Measurements from ENCODE around the gene WDR91. TPM values are rescaled to one million over a fixed set of nuclear protein-coding genes. Genes with fewer than 3 reads are reported as not detected.
"Not testable (repeated sequence)": the region's sequence is repeated elsewhere in the genome, so short reads cannot be mapped to it uniquely, and the experiment has no call there.

WDR91 gene
- total and polyA plus RNA-seq, 2 donors (not counting 3 experiments of a cell fraction or from before 2014, with no cell fraction given) = 6.7 to 7.0 TPM

DNA sequence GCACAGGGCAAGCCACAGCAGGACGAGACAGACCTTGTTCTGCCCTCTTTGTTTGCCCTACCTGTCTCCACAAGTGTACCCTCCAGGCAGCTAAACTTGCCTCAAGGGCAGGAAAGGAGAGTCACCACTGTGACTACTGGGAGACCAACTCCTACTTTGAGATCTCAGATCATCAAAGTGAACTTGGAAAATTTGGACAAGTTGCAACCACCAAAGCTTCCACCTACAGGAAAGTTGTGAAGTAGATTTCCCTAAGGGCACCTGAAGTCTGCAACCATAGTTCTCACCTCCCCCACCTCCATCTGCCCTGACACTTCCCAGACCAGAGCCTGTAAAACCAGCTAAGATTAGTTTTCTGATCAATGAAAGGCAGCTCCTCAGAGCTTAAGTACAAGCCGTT is 2.5 kb upstream of the WDR91 start:
- H3K4me1 ChIP-seq (ENCODE audit: control insufficient read depth, extremely low read depth, insufficient read depth, low read length) = peaks cover 8% of the 10 kb centered on the region
- no peak for TF ChIP-seq POLR2A (IDR thresholded peaks at IDR 0.05; ENCODE audit: low read depth, low read length)
- TF ChIP-seq, protein P1, sequence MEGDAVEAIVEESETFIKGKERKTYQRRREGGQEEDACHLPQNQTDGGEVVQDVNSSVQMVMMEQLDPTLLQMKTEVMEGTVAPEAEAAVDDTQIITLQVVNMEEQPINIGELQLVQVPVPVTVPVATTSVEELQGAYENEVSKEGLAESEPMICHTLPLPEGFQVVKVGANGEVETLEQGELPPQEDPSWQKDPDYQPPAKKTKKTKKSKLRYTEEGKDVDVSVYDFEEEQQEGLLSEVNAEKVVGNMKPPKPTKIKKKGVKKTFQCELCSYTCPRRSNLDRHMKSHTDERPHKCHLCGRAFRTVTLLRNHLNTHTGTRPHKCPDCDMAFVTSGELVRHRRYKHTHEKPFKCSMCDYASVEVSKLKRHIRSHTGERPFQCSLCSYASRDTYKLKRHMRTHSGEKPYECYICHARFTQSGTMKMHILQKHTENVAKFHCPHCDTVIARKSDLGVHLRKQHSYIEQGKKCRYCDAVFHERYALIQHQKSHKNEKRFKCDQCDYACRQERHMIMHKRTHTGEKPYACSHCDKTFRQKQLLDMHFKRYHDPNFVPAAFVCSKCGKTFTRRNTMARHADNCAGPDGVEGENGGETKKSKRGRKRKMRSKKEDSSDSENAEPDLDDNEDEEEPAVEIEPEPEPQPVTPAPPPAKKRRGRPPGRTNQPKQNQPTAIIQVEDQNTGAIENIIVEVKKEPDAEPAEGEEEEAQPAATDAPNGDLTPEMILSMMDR (IDR thresholded peaks at IDR 0.05; ENCODE audit: extremely low read depth in 1 of 2, insufficient read depth in 1 of 2, low read depth in 1 of 2, low read length in 2 of 2) = no peak
- no peak for TF ChIP-seq GATA2 (IDR thresholded peaks at IDR 0.05; ENCODE audit: insufficient read depth, insufficient read length, low read depth, low read length)
- TF ChIP-seq, protein P2, sequence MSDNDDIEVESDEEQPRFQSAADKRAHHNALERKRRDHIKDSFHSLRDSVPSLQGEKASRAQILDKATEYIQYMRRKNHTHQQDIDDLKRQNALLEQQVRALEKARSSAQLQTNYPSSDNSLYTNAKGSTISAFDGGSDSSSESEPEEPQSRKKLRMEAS (IDR thresholded peaks at IDR 0.05; ENCODE audit: insufficient read depth, insufficient read length) = no peak
- no peak for TF ChIP-seq MYC (IDR thresholded peaks at IDR 0.05; ENCODE audit: low read depth, low read length)
- no peak for TF ChIP-seq POLR2AphosphoS5 (IDR thresholded peaks at IDR 0.05; ENCODE audit: insufficient read depth, low read depth, low read length)
- no peak for TF ChIP-seq EZH2 (IDR thresholded peaks at IDR 0.05; ENCODE audit: borderline replicate concordance, low read depth, low read length, severe bottlenecking)
- no peak for TF ChIP-seq FOS (IDR thresholded peaks at IDR 0.05; ENCODE audit: borderline replicate concordance, insufficient read depth, low read length)
- TF ChIP-seq JUN (IDR thresholded peaks at IDR 0.05; ENCODE audit: borderline replicate concordance, insufficient read depth, insufficient read length, low read depth) = no peak
- no peak overlapping the region for H3K4me3 ChIP-seq (replicated peaks in 1 of 3; ENCODE audit: insufficient read depth in 1 of 3, low read depth in 1 of 3, low read length in 3 of 3)
- H3K36me3 ChIP-seq (ENCODE audit: control insufficient read depth in 2 of 2, extremely low read depth in 1 of 2, insufficient read depth in 2 of 2, low read length in 2 of 2) = no peaks in the 10 kb centered on the region
- no peaks in the 10 kb centered on the region for H3K9me3 ChIP-seq (replicated peaks; ENCODE audit: control insufficient read depth, insufficient read depth, low read length)
- H3K79me2 ChIP-seq (ENCODE audit: control insufficient read depth, insufficient read depth, low read length) = no peaks in the 10 kb centered on the region
- BruUV-seq (replicated peaks) = no TSS peak
- no peaks in the 10 kb centered on the region for H4K20me1 ChIP-seq (replicated peaks; ENCODE audit: control insufficient read depth, extremely low read depth, insufficient read depth, low read length)
- ChIA-PET CTCF (no interaction called here), POLR2A (no interaction called here)
- no peak for DNase-seq (ENCODE audit: low read depth, low spot score)
- H3K4me2 ChIP-seq (ENCODE audit: insufficient read depth, low read length) = no peak overlapping the region
- dilution Hi-C loops (cut with MboI; ENCODE audit: extremely low pct_ligation_motif_present, low sequenced_read_pairs) = no loop called here
- no peak overlapping the region for H3K9ac ChIP-seq (replicated peaks; ENCODE audit: extremely low read depth, insufficient read depth, low read length)
- H3K27me3 ChIP-seq (ENCODE audit: control insufficient read depth in 2 of 2, insufficient read depth in 2 of 2, low read length in 2 of 2) = peaks cover 0 to 7% of the 10 kb centered on the region in 2 experiments
- H2AFZ ChIP-seq (ENCODE audit: low read depth, low read length) = no peak overlapping the region
- H3K9me1 ChIP-seq (replicated peaks; ENCODE audit: control insufficient read depth, extremely low read depth, insufficient read depth, low read length) = no peaks in the 10 kb centered on the region
- no peak overlapping the region for H3K27ac ChIP-seq (ENCODE audit: insufficient read depth, low read depth, low read length)
- FAIRE-seq = no peak
- intact Hi-C loops (cut with micrococcal nuclease) = loop anchor here (5.0 kb wide), 1 partner anchor 298 kb away; the partner anchor contains the start of gene CNOT4

DNA sequence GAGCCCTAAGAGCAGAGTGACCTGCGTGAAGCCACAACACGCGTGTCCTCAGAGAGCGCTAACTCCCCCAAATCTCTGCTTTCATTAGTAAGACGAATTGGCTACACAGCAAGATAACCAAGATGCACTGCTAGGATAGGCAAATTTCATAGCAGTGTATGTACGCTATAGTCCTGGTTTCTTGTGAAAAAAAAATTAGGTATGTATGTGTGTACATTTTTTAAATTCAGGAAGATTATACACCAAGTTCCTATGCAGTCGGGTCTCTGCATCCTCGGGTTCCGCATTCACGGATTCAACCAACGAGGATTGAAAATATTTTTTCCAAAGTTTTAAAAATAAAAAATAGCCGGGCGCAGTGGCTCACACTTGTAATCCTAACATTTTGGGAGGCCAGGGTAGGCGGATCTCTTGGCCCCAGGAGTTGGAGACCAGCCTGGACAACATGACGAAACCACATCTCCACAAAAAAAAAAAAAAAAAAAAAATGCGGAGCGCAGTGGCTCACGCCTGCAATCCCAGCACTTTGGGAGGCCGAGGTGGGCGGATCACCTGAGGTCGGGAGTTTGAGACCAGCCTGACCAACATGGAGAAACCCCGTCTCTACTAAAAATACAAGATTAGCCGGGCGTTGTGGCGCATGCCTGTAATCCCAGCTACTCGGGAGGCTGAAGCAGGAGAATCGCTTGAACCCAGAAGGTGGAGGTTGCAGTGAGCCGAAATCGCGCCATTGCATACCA is 790 bp upstream of the WDR91 start:
- CTCF ChIA-PET = interaction anchor here (1.7 to 2.8 kb wide), 2 partner anchors 23 to 62 kb away, joined by 4 to 7 read pairs; no protein-coding TSS in a partner anchor
- Histone ChIP-seq H3K4me3 (replicated peaks in 1 of 3; ENCODE audit: insufficient read depth in 1 of 3, low read depth in 1 of 3, low read length in 3 of 3) (peak overlapping the region; percentile 86 to 94 (median 91)), H3K4me2 (ENCODE audit: insufficient read depth, low read length) (peak overlapping the region; percentile 100), H3K9ac (replicated peaks; ENCODE audit: extremely low read depth, insufficient read depth, low read length) (peak overlapping the region; percentile 93), H3K27ac (ENCODE audit: insufficient read depth, low read depth, low read length) (peak overlapping the region; percentile 93), H2AFZ (ENCODE audit: low read depth, low read length) (peak overlapping the region; percentile 100)
- dilution Hi-C loops (cut with MboI; ENCODE audit: extremely low pct_ligation_motif_present, low sequenced_read_pairs); H3K9me1 ChIP-seq (replicated peaks; ENCODE audit: control insufficient read depth, extremely low read depth, insufficient read depth, low read length); H4K20me1 ChIP-seq (replicated peaks; ENCODE audit: control insufficient read depth, extremely low read depth, insufficient read depth, low read length); H3K27me3 ChIP-seq (ENCODE audit: control insufficient read depth in 2 of 2, insufficient read depth in 2 of 2, low read length in 2 of 2); DNase-seq (ENCODE audit: low read depth, low spot score); POLR2A ChIA-PET; H3K36me3 ChIP-seq (ENCODE audit: control insufficient read depth in 2 of 2, extremely low read depth in 1 of 2, insufficient read depth in 2 of 2, low read length in 2 of 2); FAIRE-seq; H3K9me3 ChIP-seq (replicated peaks; ENCODE audit: control insufficient read depth, insufficient read depth, low read length); H3K79me2 ChIP-seq (ENCODE audit: control insufficient read depth, insufficient read depth, low read length); H3K4me1 ChIP-seq (ENCODE audit: control insufficient read depth, extremely low read depth, insufficient read depth, low read length): not testable (repeated sequence)
- intact Hi-C loops (cut with micrococcal nuclease) = loop anchor here (1.0 to 5.0 kb wide), 5 partner anchors 42 to 345 kb away; partner anchors contain the start of genes AGBL3, CNOT4, CYREN and NUP205
- TSS peak; percentile 67 for BruUV-seq (replicated peaks)

Measured in endothelial cell of umbilical vein (primary cell).